ENCODE data around the gene IGF1R. TPM values are rescaled to one million over a fixed set of nuclear protein-coding genes. Genes with fewer than 3 reads are reported as not detected.

Gene IGF1R
- total RNA-seq, 1 donor from 2014 or later: 62.7 TPM

GRCh38 chr15:98779463-98780071 is 131.2 kb downstream of the IGF1R start:
- no peak for DNase-seq (ENCODE audit: low read depth)
- H3K4me3 ChIP-seq (ENCODE audit: low read depth, low read length): no peak overlapping the region
- no peaks in the 10 kb centered on the region for H3K27me3 ChIP-seq (ENCODE audit: control insufficient read depth, insufficient read depth, low read length)
- peak; percentile 92 for TF ChIP-seq CTCF (IDR thresholded peaks at IDR 0.05; ENCODE audit: insufficient read depth, low read length, poor library complexity, severe bottlenecking)
- H3K36me3 ChIP-seq (ENCODE audit: control insufficient read depth, insufficient read depth, low read length): no peaks in the 10 kb centered on the region

- Histone ChIP-seq H3K36me3 (ENCODE audit: control insufficient read depth, insufficient read depth, low read length) (no peaks in the 10 kb centered on the region), H3K4me3 (ENCODE audit: low read depth, low read length) (no peak overlapping the region), H3K27me3 (ENCODE audit: control insufficient read depth, insufficient read depth, low read length) (no peaks in the 10 kb centered on the region)
- no peak for TF ChIP-seq CTCF (IDR thresholded peaks at IDR 0.05; ENCODE audit: insufficient read depth, low read length, poor library complexity, severe bottlenecking)
- DNase-seq (ENCODE audit: low read depth): no peak
Observed at GRCh38 chr15:98781838-98782237, 133.5 kb downstream of the IGF1R start.

- H3K27me3 ChIP-seq (ENCODE audit: control insufficient read depth, insufficient read depth, low read length): no peaks in the 10 kb centered on the region
- no peak for DNase-seq (ENCODE audit: low read depth)
- no peak for TF ChIP-seq CTCF (IDR thresholded peaks at IDR 0.05; ENCODE audit: insufficient read depth, low read length, poor library complexity, severe bottlenecking)
Observed at GRCh38 chr15:98782801-98783200, 134.5 kb downstream of the IGF1R start.

GRCh38 chr15:98785431-98785806 is 137.1 kb downstream of the IGF1R start:
- H3K36me3 ChIP-seq (ENCODE audit: control insufficient read depth, insufficient read depth, low read length): no peaks in the 10 kb centered on the region
- H3K27me3 ChIP-seq (ENCODE audit: control insufficient read depth, insufficient read depth, low read length): no peaks in the 10 kb centered on the region
- no peak overlapping the region for H3K4me3 ChIP-seq (ENCODE audit: low read depth, low read length)
- no peak for DNase-seq (ENCODE audit: low read depth)
- TF ChIP-seq CTCF (IDR thresholded peaks at IDR 0.05; ENCODE audit: insufficient read depth, low read length, poor library complexity, severe bottlenecking): no peak

More at GRCh38 chr15:98782801-98783200, 134.5 kb downstream of the IGF1R start:
- Histone ChIP-seq H3K4me3 (ENCODE audit: low read depth, low read length) (no peak overlapping the region), H3K36me3 (ENCODE audit: control insufficient read depth, insufficient read depth, low read length) (no peaks in the 10 kb centered on the region)

- no peak overlapping the region for H3K4me3 ChIP-seq (ENCODE audit: low read depth, low read length)
- H3K36me3 ChIP-seq (ENCODE audit: control insufficient read depth, insufficient read depth, low read length): no peaks in the 10 kb centered on the region
- H3K27me3 ChIP-seq (ENCODE audit: control insufficient read depth, insufficient read depth, low read length): no peaks in the 10 kb centered on the region
- no peak for DNase-seq (ENCODE audit: low read depth)
- TF ChIP-seq CTCF (IDR thresholded peaks at IDR 0.05; ENCODE audit: insufficient read depth, low read length, poor library complexity, severe bottlenecking): no peak
Observed at GRCh38 chr15:98785807-98786621, 137.7 kb downstream of the IGF1R start.
